Calu3 (cell line): ENCODE data around the gene AGBL3. TPM values are rescaled to one million over a fixed set of nuclear protein-coding genes. Genes with fewer than 3 reads are reported as not detected.

ENCODE experiments used
- BruUV-seq: library from RNA; stranded (reverse); fragments of 400-500 nt; replicated peaks from 2 replicates; lab custom pipeline; 2021; lab: Mats Ljungman, UMichigan
- CTCF ChIA-PET: fragments of 300-600 bp; sonication (Branson Sonifier 250); formaldehyde crosslinking; loops from one replicate; lab custom pipeline; 2022; ENCODE audit warnings: antibody characterized with exemption; lab: Charles Lee
- DNase-seq: peaks from one replicate; pipeline ENCODE4 v3.0.0; 2022
- H3K27ac Mint-ChIP-seq: one replicate; pipeline ENCODE4 v1.8.0; 2022; ENCODE audit warnings: mixed read lengths; ENCODE audit not compliant: unreplicated experiment
- H3K27me3 Mint-ChIP-seq: one replicate; pipeline ENCODE4 v1.8.0; 2022; ENCODE audit warnings: mixed read lengths; ENCODE audit not compliant: unreplicated experiment
- H3K36me3 Mint-ChIP-seq: one replicate; pipeline ENCODE4 v1.8.0; 2022; ENCODE audit warnings: mild to moderate bottlenecking, moderate library complexity, mixed read lengths; ENCODE audit not compliant: insufficient read depth, unreplicated experiment
- H3K4me1 Mint-ChIP-seq: one replicate; pipeline ENCODE4 v1.8.0; 2022; ENCODE audit warnings: mild to moderate bottlenecking, low read depth, mixed read lengths; ENCODE audit not compliant: unreplicated experiment
- H3K4me3 Mint-ChIP-seq: one replicate; pipeline ENCODE4 v1.8.0; 2022; ENCODE audit warnings: mild to moderate bottlenecking, low read depth, moderate library complexity, mixed read lengths; ENCODE audit not compliant: unreplicated experiment
- H3K9me3 Mint-ChIP-seq: one replicate; pipeline ENCODE4 v1.8.0; 2022; ENCODE audit warnings: low read depth, mixed read lengths; ENCODE audit not compliant: unreplicated experiment
- intact Hi-C: fragments of 100-400 bp; cut with micrococcal nuclease; formaldehyde crosslinking; loops from one replicate; pipeline ENCODE4 v1.10.0; 2022; ENCODE audit not compliant: unreplicated experiment
- total RNA-seq: library from RNA; stranded (reverse); gene quantifications from 2 replicates; pipeline ENCODE4 v1.2.3, GENCODE V29; 2022
- TF ChIP-seq, protein P1 (sequence below): fragments of 200-600 bp; IDR thresholded peaks from one replicate; pipeline ENCODE4 v1.8.0; 2022; ENCODE audit warnings: antibody characterized with exemption; ENCODE audit not compliant: unreplicated experiment

AGBL3 gene
- total RNA-seq, 1 experiment from 2014 or later: 6.3 TPM

DNA sequence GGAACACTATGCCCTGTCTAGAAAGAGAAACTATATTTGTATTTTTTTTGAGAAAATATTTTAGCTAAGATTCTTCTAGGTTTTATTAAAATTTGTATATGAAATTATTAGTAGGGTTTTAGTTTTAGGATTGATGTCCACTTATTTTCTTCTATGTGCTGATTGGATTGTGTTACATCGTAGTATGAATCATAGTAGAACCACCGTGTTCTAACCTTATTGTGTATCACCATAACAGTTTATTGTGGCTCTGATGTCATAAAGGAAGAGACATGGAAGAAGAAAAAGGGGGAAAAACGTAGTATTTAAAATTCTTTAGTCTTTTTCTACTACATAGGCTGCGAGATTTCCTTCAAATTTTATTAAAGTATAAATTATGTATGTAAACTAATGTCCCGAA is 1.9 kb downstream of the AGBL3 start:
- Mint-ChIP-seq H3K9me3 (no peaks in the 10 kb centered on the region), H3K4me3 (peak overlapping the region; percentile 100), H3K27ac (peak overlapping the region; percentile 64), H3K4me1 (peaks cover 53% of the 10 kb centered on the region), H3K27me3 (no peaks in the 10 kb centered on the region), H3K36me3 (peaks cover 21% of the 10 kb centered on the region)
- CTCF ChIA-PET: no interaction called here
- TF ChIP-seq, protein P1, sequence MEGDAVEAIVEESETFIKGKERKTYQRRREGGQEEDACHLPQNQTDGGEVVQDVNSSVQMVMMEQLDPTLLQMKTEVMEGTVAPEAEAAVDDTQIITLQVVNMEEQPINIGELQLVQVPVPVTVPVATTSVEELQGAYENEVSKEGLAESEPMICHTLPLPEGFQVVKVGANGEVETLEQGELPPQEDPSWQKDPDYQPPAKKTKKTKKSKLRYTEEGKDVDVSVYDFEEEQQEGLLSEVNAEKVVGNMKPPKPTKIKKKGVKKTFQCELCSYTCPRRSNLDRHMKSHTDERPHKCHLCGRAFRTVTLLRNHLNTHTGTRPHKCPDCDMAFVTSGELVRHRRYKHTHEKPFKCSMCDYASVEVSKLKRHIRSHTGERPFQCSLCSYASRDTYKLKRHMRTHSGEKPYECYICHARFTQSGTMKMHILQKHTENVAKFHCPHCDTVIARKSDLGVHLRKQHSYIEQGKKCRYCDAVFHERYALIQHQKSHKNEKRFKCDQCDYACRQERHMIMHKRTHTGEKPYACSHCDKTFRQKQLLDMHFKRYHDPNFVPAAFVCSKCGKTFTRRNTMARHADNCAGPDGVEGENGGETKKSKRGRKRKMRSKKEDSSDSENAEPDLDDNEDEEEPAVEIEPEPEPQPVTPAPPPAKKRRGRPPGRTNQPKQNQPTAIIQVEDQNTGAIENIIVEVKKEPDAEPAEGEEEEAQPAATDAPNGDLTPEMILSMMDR: no peak
- intact Hi-C loops: no loop called here
- DNase-seq: no peak
- no TSS peak for BruUV-seq

DNA sequence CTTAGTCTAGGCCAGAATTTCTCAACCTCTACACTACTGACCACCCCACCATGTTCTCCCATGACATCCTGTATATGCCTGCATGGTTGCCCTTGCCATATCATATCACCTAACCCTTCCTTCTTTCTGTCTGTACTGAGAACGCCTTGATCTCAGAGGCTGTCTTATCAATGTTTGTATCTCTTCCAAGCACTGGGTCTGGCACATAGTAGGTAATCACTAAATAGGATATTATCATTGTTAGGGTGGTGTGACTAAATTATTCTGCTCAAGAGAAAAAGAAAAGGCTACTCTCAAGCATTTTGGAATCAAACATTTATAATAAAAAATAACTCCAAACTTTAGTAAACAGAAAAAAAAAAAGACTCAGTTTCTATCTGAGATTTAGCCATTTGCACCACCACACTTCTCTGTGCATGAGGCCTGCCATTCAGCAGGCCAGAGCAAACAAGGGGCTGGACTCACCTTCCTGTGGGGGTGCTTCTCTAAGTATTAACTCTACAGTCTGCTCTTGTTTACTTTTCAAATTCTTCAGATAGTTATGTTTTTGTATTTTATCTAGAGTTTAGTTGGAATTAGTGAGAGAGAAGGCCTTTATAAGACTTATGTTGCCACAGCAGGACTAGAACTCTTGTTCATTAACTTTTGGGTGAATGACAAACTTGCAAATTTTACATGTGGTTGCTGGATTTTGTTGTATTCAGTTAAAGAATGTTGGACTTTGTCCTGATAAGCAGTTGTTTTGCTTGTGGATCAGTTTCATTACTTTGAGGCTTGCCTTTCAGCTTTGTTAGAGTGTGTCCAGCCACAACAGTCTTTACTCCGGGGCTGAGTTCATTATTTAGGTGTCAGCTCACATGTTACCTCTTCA is 5.4 kb downstream of the AGBL3 start:
- H3K36me3 Mint-ChIP-seq: peaks cover 18% of the 10 kb centered on the region
- intact Hi-C loops: loop anchor here (5.0 kb wide), 1 partner anchor 156 kb away; the partner anchor contains the start of gene TMEM140
- no TSS peak for BruUV-seq
- peaks cover 44% of the 10 kb centered on the region for H3K4me1 Mint-ChIP-seq
- no peaks in the 10 kb centered on the region for H3K9me3 Mint-ChIP-seq
- peak; percentile 31 for DNase-seq
- H3K4me3 Mint-ChIP-seq: no peak overlapping the region
- H3K27ac Mint-ChIP-seq: peak overlapping the region; percentile 60
- CTCF ChIA-PET: no interaction called here
- TF ChIP-seq, protein P1: no peak
- H3K27me3 Mint-ChIP-seq: no peaks in the 10 kb centered on the region

DNA sequence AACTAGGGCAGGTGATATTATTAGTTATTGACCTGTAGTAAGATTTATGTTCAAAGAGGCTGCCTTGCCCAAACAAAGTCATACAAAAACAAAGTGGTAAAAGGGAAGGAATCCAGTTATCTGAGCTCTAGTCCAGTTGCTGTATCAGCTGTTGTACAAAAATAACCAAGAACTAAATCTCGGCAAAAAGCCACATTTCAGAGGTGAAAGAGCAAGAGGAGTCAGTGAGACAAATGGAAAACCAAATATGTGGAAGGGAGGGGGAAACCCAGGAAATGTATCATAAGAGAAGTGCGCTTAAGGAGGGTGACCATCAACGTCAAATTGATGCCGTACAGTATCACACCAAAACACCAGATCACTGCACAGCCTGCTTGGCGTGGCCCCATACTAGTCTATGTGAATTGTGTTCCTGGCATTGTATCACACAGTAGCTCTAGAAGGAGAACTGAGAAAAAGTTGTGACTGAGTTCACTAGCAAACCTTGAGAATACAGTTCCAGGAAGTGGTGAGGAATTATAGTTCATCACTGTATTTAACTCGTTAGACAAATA is 6.4 kb downstream of the AGBL3 start:
- H3K4me1 Mint-ChIP-seq: peaks cover 44% of the 10 kb centered on the region
- DNase-seq: no peak
- no peaks in the 10 kb centered on the region for H3K9me3 Mint-ChIP-seq
- CTCF ChIA-PET: interaction anchor here (0.7 kb wide), 1 partner anchor 146 kb away, joined by 3 read pairs; no protein-coding TSS in a partner anchor
- intact Hi-C loops: loop anchor here (5.0 kb wide), 1 partner anchor 155 kb away; the partner anchor contains the start of gene TMEM140
- no peaks in the 10 kb centered on the region for H3K27me3 Mint-ChIP-seq
- no TSS peak for BruUV-seq
- TF ChIP-seq, protein P1: no peak
- H3K4me3 Mint-ChIP-seq: peak overlapping the region; percentile 9
- H3K36me3 Mint-ChIP-seq: peaks cover 13% of the 10 kb centered on the region
- peak overlapping the region; percentile 60 for H3K27ac Mint-ChIP-seq

DNA sequence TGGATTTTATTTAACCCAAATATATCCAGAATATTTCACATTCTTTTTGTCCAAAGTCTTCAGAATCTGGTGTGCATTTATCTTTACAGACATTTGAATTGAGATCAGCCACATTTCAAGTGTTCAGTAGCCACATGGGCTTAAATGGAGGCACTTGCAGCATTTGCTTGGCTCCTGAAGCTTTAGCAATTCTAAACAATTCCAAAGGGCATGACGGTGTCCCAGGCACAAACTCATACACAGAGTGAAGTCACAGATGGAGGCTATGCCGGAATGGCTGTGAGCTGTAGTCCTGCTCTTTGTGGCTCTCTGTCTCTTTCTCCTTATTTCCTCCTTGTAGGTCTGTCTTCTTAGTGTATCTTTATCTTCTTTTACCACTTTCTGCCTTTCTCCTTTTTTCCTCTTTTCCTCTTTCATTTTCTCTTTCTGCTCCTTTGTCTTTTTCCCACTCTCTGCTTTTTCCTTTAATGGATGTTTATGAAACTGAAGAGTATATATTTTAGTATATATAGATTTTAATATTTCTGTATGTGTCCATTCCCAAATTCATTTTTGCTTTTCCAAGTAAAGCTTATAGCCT is 7.7 kb downstream of the AGBL3 start:
- Mint-ChIP-seq H3K36me3 (peaks cover 13% of the 10 kb centered on the region), H3K9me3 (no peaks in the 10 kb centered on the region), H3K4me3 (no peak overlapping the region), H3K27ac (no peak overlapping the region), H3K4me1 (peaks cover 41% of the 10 kb centered on the region), H3K27me3 (no peaks in the 10 kb centered on the region)
- CTCF ChIA-PET: no interaction called here
- no TSS peak for BruUV-seq
- no peak for DNase-seq
- TF ChIP-seq, protein P1: no peak
- intact Hi-C loops: loop anchor here (5.0 kb wide), 1 partner anchor 153 kb away; the partner anchor contains the start of gene TMEM140
